OCI-LY7 (cell line): ENCODE measurements around the gene APOB. TPM values are rescaled to one million over a fixed set of nuclear protein-coding genes. Genes with fewer than 3 reads are reported as not detected.

Experiments
- BruUV-seq: library from RNA; stranded (reverse); fragments of 400-500 nt; replicated peaks from 2 replicates; lab custom pipeline; 2021; lab: Mats Ljungman, UMichigan
- CTCF ChIA-PET: fragments of 300-600 bp; sonication (Branson Sonifier 250); formaldehyde crosslinking; loops from one replicate; lab custom pipeline; 2022; ENCODE audit warnings: antibody characterized with exemption; ENCODE audit not compliant: unreplicated experiment; lab: Charles Lee
- POLR2A ChIA-PET: fragments of 300-600 bp; sonication (Branson Sonifier 250); formaldehyde crosslinking; loops from one replicate; lab custom pipeline; 2022; ENCODE audit warnings: antibody characterized with exemption; lab: Charles Lee
- DNase-seq: peaks from one replicate; pipeline ENCODE4 v3.0.0-alpha.2; 2015; ENCODE audit warnings: low spot score
- H2AFZ ChIP-seq: fragments of 200-600 bp; sonication (generic), shearing (Covaris generic); 2 replicates; pipeline ENCODE4 v1.6.1; 2014; ENCODE audit warnings: mild to moderate bottlenecking, antibody characterized with exemption, low read length, moderate library complexity
- H3K27ac ChIP-seq: fragments of 200-600 bp; sonication (generic); 2 replicates; pipeline ENCODE4 v1.5.1; 2014; ENCODE audit warnings: mixed run types, low read depth, mild to moderate bottlenecking, moderate library complexity, low read length, inconsistent platforms; ENCODE audit not compliant: poor library complexity, severe bottlenecking
- H3K36me3 ChIP-seq: fragments of 200-600 bp; sonication (generic); 2 replicates; pipeline ENCODE4 v1.6.1; 2014; ENCODE audit warnings: mild to moderate bottlenecking, antibody characterized with exemption, low read length, moderate library complexity, mixed read lengths; ENCODE audit not compliant: insufficient read depth
- H3K4me1 ChIP-seq: fragments of 200-600 bp; sonication (generic); 2 replicates; pipeline ENCODE4 v1.5.1; 2014; ENCODE audit warnings: mild to moderate bottlenecking, low read length; ENCODE audit not compliant: insufficient read depth, poor library complexity, severe bottlenecking
- H3K4me2 ChIP-seq: fragments of 200-600 bp; sonication (generic); 2 replicates; pipeline ENCODE4 v1.6.1; 2014; ENCODE audit warnings: mild to moderate bottlenecking, low read length
- H3K4me3 ChIP-seq: fragments of 200-600 bp; sonication (generic); 2 replicates; pipeline ENCODE4 v1.5.1; 2014; ENCODE audit warnings: mild to moderate bottlenecking, low read depth, low read length; ENCODE audit not compliant: poor library complexity, severe bottlenecking
- H3K79me2 ChIP-seq: fragments of 200-600 bp; sonication (generic); 2 replicates; pipeline ENCODE4 v1.6.1; 2016; ENCODE audit warnings: low read depth, mild to moderate bottlenecking, low read length, moderate library complexity, mixed read lengths; ENCODE audit not compliant: insufficient read depth
- H3K9me2 ChIP-seq: fragments of 200-600 bp; sonication (generic); 2 replicates; pipeline ENCODE4 v1.6.1; 2016; ENCODE audit warnings: mild to moderate bottlenecking, low read length, mixed read lengths; ENCODE audit not compliant: insufficient read depth
- H3K9me3 ChIP-seq: fragments of 200-600 bp; sonication (generic); 2 replicates; pipeline ENCODE4 v1.6.1; 2014; ENCODE audit warnings: mild to moderate bottlenecking, mixed run types, low read length, mixed read lengths
- H4K20me1 ChIP-seq: fragments of 200-600 bp; sonication (generic); 2 replicates; pipeline ENCODE4 v1.6.1; 2014; ENCODE audit warnings: mild to moderate bottlenecking, antibody characterized with exemption, low read length, moderate library complexity, mixed read lengths; ENCODE audit not compliant: insufficient read depth
- CTCF ChIP-seq: fragments of 200-600 bp; sonication (generic); conservative IDR thresholded peaks from 2 replicates; pipeline ENCODE4 v1.5.1; 2014; ENCODE audit warnings: mild to moderate bottlenecking, antibody characterized with exemption, low read length, moderate library complexity, mixed read lengths
- EZH2phosphoT487 ChIP-seq: fragments of 200-600 bp; sonication (generic); IDR thresholded peaks from 2 replicates; pipeline ENCODE4 v1.6.1; 2018; ENCODE audit warnings: low read depth, borderline replicate concordance, mild to moderate bottlenecking, mixed run types, antibody characterized with exemption, low read length, moderate library complexity, mixed read lengths
- intact Hi-C: fragments of 100-400 bp; cut with micrococcal nuclease; formaldehyde crosslinking; loops from one replicate; pipeline ENCODE4 v1.10.0; 2022; ENCODE audit not compliant: unreplicated experiment
- total RNA-seq, 2 experiments: library from RNA; depleted of rRNA in 1 of 2; stranded (reverse); fragments of >200 nt in 1 of 2; shearing (Covaris generic) in 1 of 2; gene quantifications; 2 replicates each; pipeline ENCODE4 v1.2.3, GENCODE V29; 2014 to 2022

The APOB gene
- total RNA-seq, 2 experiments from 2014 or later = 0.03 TPM; not detected in 1

GRCh38 chr2:21042708-21042957, 1.2 kb downstream of the APOB start:
- H3K79me2 ChIP-seq = no peaks in the 10 kb centered on the region
- H4K20me1 ChIP-seq = no peaks in the 10 kb centered on the region
- POLR2A ChIA-PET = no interaction called here
- H3K4me2 ChIP-seq = no peak overlapping the region
- H3K9me2 ChIP-seq = no peaks in the 10 kb centered on the region
- CTCF ChIA-PET = no interaction called here
- H2AFZ ChIP-seq = no peak overlapping the region
- no peaks in the 10 kb centered on the region for H3K36me3 ChIP-seq
- H3K4me3 ChIP-seq = no peak overlapping the region
- no peak for DNase-seq
- no TSS peak for BruUV-seq
- H3K9me3 ChIP-seq = no peaks in the 10 kb centered on the region
- TF ChIP-seq CTCF = no peak
- no peak for TF ChIP-seq EZH2phosphoT487
- no peaks in the 10 kb centered on the region for H3K4me1 ChIP-seq
- intact Hi-C loops = loop anchor here (2.0 kb wide), 1 partner anchor 274 kb away; no protein-coding TSS in a partner anchor
- H3K27ac ChIP-seq = no peak overlapping the region

GRCh38 chr2:21041943-21042707, 1.7 kb downstream of the APOB start:
- ChIA-PET CTCF (no interaction called here), POLR2A (no interaction called here)
- Histone ChIP-seq H3K27ac (no peak overlapping the region), H3K36me3 (no peaks in the 10 kb centered on the region), H3K9me2 (no peaks in the 10 kb centered on the region), H3K4me2 (no peak overlapping the region), H4K20me1 (no peaks in the 10 kb centered on the region), H2AFZ (no peak overlapping the region), H3K79me2 (no peaks in the 10 kb centered on the region), H3K4me1 (no peaks in the 10 kb centered on the region), H3K4me3 (no peak overlapping the region), H3K9me3 (no peaks in the 10 kb centered on the region)
- DNase-seq = no peak
- no peak for TF ChIP-seq CTCF
- no peak for TF ChIP-seq EZH2phosphoT487
- intact Hi-C loops = loop anchor here (2.0 kb wide), 1 partner anchor 275 kb away; no protein-coding TSS in a partner anchor
- no TSS peak for BruUV-seq

- intact Hi-C loops = no loop called here
- POLR2A ChIA-PET = no interaction called here
- no TSS peak for BruUV-seq
These were observed 2.4 kb downstream of the APOB start for GRCh38 chr2:21041462-21041861.

More at GRCh38 chr2:21041462-21041861, 2.4 kb downstream of the APOB start:
- no peaks in the 10 kb centered on the region for H3K4me1 ChIP-seq
- H3K36me3 ChIP-seq = no peaks in the 10 kb centered on the region
- H3K79me2 ChIP-seq = no peaks in the 10 kb centered on the region
- no peak overlapping the region for H3K27ac ChIP-seq
- H3K4me3 ChIP-seq = no peak overlapping the region
- no peak for DNase-seq
- no peak overlapping the region for H3K4me2 ChIP-seq
- no peak overlapping the region for H2AFZ ChIP-seq
- CTCF ChIA-PET = no interaction called here
- H3K9me2 ChIP-seq = no peaks in the 10 kb centered on the region
- no peak for TF ChIP-seq CTCF
- no peak for TF ChIP-seq EZH2phosphoT487
- no peaks in the 10 kb centered on the region for H3K9me3 ChIP-seq
- H4K20me1 ChIP-seq = no peaks in the 10 kb centered on the region
